Measurements from ENCODE around the gene KRTCAP2.
A peak's percentile ranks its signal among the peaks of the same experiment; 100 is the strongest.
"Not testable (repeated sequence)": the region's sequence is repeated elsewhere in the genome, so short reads cannot be mapped to it uniquely, and the experiment has no call there.

The KRTCAP2 gene

GRCh38 chr1:155182052-155182550 lies 9.0 kb upstream of the KRTCAP2 start:
- DNase-seq = no peak

- no peak for DNase-seq
Observed at GRCh38 chr1:155181371-155182051, 8.4 kb upstream of the KRTCAP2 start.

GRCh38 chr1:155179112-155180031 lies 6.3 kb upstream of the KRTCAP2 start:
- DNase-seq = no peak

- DNase-seq = no peak
Observed at GRCh38 chr1:155178441-155179111, 5.5 kb upstream of the KRTCAP2 start.

- no peak for DNase-seq
Observed at GRCh38 chr1:155177918-155178281, 4.8 kb upstream of the KRTCAP2 start.

- no peak for DNase-seq
Observed at GRCh38 chr1:155177192-155177917, 4.3 kb upstream of the KRTCAP2 start.

GRCh38 chr1:155176544-155177071 lies 3.5 kb upstream of the KRTCAP2 start:
- peak; percentile 72 for DNase-seq

- DNase-seq = no peak
Observed at GRCh38 chr1:155175927-155176371, 2.8 kb upstream of the KRTCAP2 start.

- DNase-seq = no peak
Observed at GRCh38 chr1:155175281-155175926, 2.3 kb upstream of the KRTCAP2 start.

GRCh38 chr1:155174324-155175280 lies 1.5 kb upstream of the KRTCAP2 start:
- DNase-seq = peak; percentile 43

GRCh38 chr1:155173478-155174323 lies 597 bp upstream of the KRTCAP2 start, which contains the start of gene TRIM46:
TRIM46 (plus strand) TSS chr1:155173849; CDS start chr1:155173967, 118 bp downstream.
- DNase-seq = peak; percentile 49

GRCh38 chr1:155171836-155172731 lies 1.0 kb downstream of the KRTCAP2 start:
- DNase-seq = no peak

- DNase-seq = no peak
Observed at GRCh38 chr1:155170806-155171205, 2.3 kb downstream of the KRTCAP2 start.

GRCh38 chr1:155170101-155170785 lies 2.9 kb downstream of the KRTCAP2 start:
- DNase-seq = no peak

GRCh38 chr1:155169541-155169940 lies 3.6 kb downstream of the KRTCAP2 start:
- DNase-seq = no peak

- no peak for DNase-seq
Observed at GRCh38 chr1:155168456-155169210, 4.5 kb downstream of the KRTCAP2 start.

- DNase-seq = not testable (repeated sequence)
Observed at GRCh38 chr1:155168105-155168445, 5.0 kb downstream of the KRTCAP2 start.

Measured in activated effector memory CD4-positive, alpha-beta T cell treated with Interleukin-2 at 50 U/mL for 16 hours (primary cell).